Measurements from ENCODE around the gene NRP1.

DNA sequence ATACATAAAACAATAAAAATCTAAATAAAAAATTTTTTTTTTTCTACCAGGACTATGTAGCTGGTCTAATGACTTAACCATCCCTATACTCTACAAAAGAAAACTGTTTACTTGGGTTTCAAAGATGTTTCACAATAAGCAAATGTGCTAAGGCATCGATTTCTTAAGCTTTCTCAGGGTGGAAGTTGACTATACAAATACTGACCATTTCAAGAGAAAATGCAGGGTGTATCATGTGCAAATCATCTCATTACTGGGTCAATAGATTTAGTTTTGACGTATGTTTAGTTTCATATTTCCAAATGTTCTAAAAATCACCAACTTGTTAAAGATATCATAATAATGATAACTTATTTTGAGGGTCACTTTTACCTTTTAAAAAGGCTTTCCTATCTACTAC, 7.5 kb downstream of the NRP1 start:
- TF ChIP-seq, protein P1, sequence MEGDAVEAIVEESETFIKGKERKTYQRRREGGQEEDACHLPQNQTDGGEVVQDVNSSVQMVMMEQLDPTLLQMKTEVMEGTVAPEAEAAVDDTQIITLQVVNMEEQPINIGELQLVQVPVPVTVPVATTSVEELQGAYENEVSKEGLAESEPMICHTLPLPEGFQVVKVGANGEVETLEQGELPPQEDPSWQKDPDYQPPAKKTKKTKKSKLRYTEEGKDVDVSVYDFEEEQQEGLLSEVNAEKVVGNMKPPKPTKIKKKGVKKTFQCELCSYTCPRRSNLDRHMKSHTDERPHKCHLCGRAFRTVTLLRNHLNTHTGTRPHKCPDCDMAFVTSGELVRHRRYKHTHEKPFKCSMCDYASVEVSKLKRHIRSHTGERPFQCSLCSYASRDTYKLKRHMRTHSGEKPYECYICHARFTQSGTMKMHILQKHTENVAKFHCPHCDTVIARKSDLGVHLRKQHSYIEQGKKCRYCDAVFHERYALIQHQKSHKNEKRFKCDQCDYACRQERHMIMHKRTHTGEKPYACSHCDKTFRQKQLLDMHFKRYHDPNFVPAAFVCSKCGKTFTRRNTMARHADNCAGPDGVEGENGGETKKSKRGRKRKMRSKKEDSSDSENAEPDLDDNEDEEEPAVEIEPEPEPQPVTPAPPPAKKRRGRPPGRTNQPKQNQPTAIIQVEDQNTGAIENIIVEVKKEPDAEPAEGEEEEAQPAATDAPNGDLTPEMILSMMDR (IDR thresholded peaks at IDR 0.05): no peak
- TF ChIP-seq POLR2A (IDR thresholded peaks at IDR 0.05): no peak
